Measurements from ENCODE around the gene KIZ.

The KIZ gene

DNA sequence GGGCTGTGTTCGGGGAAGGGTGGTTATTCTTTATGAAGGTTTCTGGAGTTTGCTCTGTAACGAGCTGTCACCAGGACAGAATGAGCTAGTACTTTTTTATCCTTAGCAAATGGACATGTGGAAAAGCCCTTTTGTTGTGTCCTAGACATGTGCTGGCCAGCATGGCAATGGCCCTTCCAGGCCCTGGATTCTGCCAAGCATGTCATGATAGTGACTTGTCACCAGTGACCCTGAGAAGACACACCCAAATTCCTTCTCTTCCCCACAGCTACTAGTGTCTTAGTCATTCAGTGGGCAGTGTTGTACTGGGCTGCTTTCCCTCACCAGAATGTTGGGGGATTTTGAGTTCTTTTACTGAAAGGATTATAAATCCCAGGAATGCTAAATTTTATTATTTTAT, 103.3 kb downstream of the KIZ start:
- Mint-ChIP-seq H3K27ac (no peak overlapping the region), H3K9me3 (no peaks in the 10 kb centered on the region), H3K36me3 (peaks cover 8 to 10% of the 10 kb centered on the region in 2 donors), H3K4me3 (no peak overlapping the region), H3K27me3 (no peaks in the 10 kb centered on the region), H3K4me1 (peaks cover 5 to 10% of the 10 kb centered on the region in 2 donors)
- ATAC-seq (replicated peaks), result no peak
- DNase-seq, result no peak

DNA sequence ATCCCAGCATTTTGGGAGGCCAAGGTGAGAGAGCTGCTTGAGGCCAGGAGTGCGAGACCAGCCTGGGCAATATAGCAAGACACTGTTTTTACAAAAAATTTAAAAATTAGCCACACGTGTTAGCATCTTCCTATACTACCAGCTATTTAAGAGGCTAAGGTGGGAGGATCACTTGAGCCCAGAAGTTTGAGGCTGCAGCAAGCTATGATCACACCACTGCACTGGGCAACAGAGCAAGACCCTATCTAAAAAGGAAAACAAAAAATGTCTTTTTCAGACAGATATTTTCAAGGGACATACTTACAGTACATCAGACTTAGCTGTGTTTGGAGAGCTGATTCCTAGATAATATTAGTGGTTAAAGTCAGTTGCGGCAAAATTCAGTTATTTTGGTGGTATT, 104.3 kb downstream of the KIZ start:
- H3K9me3 Mint-ChIP-seq, result no peaks in the 10 kb centered on the region
- H3K27ac Mint-ChIP-seq, result no peak overlapping the region
- peaks cover 8 to 10% of the 10 kb centered on the region in 2 donors for H3K36me3 Mint-ChIP-seq
- H3K4me3 Mint-ChIP-seq, result no peak overlapping the region
- no peak for DNase-seq
- H3K4me1 Mint-ChIP-seq, result peaks cover 5 to 10% of the 10 kb centered on the region in 2 donors
- no peaks in the 10 kb centered on the region for H3K27me3 Mint-ChIP-seq
- ATAC-seq (replicated peaks), result no peak

DNA sequence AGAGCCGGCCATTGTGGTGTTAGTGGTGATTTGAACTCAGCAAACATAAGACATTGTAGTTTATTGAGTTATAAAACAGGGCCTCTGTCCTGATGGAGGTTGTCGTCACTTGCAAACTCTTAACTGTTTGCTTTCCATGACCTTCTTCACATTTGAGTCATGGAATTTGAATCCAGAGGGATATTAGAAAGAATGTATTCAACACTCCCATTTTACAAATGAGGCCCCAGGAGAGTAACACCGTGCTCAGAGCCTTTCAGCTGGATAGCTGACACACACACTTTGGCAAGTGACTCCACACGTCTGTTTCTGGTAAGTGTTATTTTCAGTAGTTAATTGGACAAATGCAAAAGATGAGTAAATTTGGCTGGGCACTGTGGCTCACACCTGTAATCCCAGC, 104.8 kb downstream of the KIZ start:
- Mint-ChIP-seq H3K4me1 (peaks cover 5 to 11% of the 10 kb centered on the region in 2 donors), H3K9me3 (no peaks in the 10 kb centered on the region), H3K27ac (no peak overlapping the region), H3K4me3 (no peak overlapping the region), H3K27me3 (no peaks in the 10 kb centered on the region), H3K36me3 (peaks cover 8% of the 10 kb centered on the region in 2 donors)
- DNase-seq (no peak), ATAC-seq (replicated peaks) (no peak)

DNA sequence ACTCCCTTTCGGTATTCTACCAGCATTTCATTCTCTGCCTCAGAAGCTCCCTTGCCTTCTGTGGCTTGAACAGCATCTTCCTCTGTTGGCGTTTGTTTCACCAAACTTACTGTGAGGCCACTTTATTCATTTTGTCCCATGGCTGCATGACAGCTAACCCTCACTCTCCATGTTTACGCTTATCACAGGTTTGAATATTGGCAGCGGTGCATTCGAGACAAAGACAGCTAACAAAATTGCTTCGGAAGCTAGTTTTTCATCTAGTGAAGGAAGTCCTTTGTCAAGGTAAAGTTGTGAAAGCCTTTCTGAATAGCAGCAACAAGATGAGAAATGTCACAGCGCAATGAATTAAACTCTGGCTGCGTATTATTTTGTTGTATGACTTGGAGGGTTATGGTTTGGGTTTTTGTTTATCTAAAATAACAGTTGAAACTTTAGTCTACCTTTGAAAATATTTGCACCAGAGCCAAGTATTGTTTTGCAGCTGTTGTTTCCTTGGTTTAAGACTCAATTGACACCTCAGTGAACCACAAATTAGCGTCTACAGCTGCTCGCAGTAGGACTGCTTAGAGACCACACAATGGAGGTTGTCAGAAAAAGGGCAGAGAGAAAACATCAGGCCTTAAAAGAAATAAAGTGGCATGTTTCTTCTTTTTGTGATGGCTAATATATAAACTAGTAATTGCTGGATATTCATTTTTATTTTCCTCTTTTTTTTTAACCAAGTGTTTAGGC, 106.8 kb downstream of the KIZ start:
- peaks cover 9 to 12% of the 10 kb centered on the region in 2 donors for H3K36me3 Mint-ChIP-seq
- DNase-seq (no peak), ATAC-seq (replicated peaks) (no peak)
- peaks cover 5 to 16% of the 10 kb centered on the region in 2 donors for H3K4me1 Mint-ChIP-seq
- no peaks in the 10 kb centered on the region for H3K27me3 Mint-ChIP-seq
- H3K27ac Mint-ChIP-seq, result no peak overlapping the region
- no peaks in the 10 kb centered on the region for H3K9me3 Mint-ChIP-seq
- H3K4me3 Mint-ChIP-seq, result no peak overlapping the region

DNA sequence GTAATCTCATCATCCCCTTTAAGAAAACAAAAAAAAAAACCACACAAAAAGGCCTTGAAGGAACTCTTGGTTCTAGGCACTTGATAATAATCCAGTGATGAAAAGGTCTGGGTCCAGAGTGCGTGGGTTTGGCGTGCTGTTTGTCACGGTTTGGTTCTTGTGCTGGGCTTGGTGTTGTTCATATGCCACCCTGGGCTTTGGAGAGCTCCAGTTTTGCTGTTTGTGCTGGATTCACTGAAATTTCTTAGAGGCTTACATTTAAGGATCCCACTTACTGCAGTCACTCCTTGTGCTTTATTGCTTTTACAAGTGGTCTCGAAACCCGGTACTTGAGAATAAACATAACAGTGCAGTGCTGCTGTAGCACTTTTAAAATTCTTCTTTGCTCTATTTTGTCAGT, 108.4 kb downstream of the KIZ start:
- ATAC-seq (replicated peaks) (no peak), DNase-seq (no peak)
- Mint-ChIP-seq H3K9me3 (no peaks in the 10 kb centered on the region), H3K4me1 (peaks cover 0 to 6% of the 10 kb centered on the region in 2 donors), H3K27ac (no peak overlapping the region), H3K36me3 (peaks cover 12 to 14% of the 10 kb centered on the region in 2 donors), H3K4me3 (no peak overlapping the region), H3K27me3 (no peaks in the 10 kb centered on the region)

DNA sequence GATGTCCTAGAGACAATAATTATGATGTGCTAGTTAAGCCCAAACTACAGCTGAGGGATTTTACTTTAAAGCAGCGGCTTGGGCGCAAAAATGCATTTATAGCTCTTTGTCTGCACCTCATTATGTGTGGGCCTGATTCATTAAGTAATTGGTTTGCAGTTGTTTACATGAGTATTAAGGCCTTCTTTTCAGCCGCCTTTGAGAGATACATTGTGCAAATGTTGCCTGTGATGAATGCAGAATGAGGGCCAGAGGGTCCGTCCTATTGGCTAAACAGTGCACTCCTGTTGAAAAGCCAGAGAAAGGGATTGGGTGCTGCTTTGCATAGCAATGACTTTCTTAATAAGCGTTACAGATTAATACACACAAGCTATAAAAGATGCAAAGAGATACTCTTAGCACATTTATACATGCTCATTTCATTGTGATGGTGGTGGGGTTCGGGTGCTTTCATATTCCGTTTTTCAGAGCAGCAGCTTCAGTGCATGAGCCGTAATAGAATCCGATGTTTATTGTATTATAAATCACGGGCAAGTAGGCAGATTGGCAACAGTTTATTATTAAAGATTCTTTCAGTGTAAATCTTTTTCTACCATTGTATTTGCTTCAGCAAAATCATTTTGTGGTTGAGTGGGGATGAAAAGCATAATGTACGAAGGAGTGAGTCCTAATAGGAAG, 109.1 kb downstream of the KIZ start:
- ATAC-seq (replicated peaks) (no peak), DNase-seq (no peak)
- no peaks in the 10 kb centered on the region for H3K27me3 Mint-ChIP-seq
- H3K4me1 Mint-ChIP-seq, result peaks cover 0 to 6% of the 10 kb centered on the region in 2 donors
- no peaks in the 10 kb centered on the region for H3K9me3 Mint-ChIP-seq
- no peak overlapping the region for H3K27ac Mint-ChIP-seq
- H3K4me3 Mint-ChIP-seq, result no peak overlapping the region
- peaks cover 12 to 14% of the 10 kb centered on the region in 2 donors for H3K36me3 Mint-ChIP-seq

DNA sequence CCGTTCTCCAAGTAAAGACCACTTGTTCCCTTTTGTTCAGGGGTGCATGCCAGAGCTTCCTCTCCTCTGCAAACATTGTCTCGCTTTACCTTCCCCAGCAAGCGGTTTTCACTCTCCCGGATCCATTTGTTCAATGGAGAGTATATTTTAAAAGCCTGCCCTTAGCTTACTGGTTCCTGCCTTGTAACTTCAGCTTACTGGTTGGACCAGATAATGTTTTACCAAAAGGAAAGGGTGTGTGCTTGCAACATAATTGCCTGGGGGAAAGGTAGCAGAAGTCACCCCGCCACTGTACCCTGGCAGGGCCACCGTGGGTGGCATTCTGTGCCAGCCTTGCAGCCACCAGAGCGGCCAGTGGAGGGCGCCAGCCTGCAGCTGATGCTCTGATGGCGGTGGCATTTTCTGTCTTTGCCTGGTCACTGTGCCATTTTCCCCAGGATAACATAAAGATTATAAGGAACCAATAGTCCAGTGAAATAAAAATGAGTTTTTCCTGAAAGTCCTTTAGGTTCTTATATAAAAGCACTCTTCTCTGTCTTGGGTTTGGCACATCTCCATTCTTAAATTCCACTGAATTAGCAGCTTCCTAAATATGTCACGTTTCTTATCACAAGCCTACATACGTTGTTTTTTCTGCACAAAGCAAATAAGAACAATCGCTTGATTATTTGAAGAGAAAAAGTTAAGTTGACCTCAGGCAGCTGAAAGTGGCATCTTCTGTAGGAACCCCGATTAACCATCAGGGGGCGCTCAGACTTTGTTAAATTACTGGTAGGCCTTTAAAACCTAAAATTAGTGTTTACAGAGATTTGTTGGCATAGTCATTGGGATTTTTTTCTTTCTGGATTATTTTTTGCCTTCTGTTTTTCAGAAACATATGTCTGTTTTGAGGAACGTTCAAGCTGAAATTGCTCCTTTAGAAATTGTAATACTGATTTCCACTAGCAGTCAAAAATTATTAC, 109.9 kb downstream of the KIZ start:
- H3K36me3 Mint-ChIP-seq, result peaks cover 6 to 14% of the 10 kb centered on the region in 2 donors
- H3K9me3 Mint-ChIP-seq, result no peaks in the 10 kb centered on the region
- DNase-seq (peak; percentile 27), ATAC-seq (replicated peaks) (peak; percentile 79 to 83)
- H3K4me1 Mint-ChIP-seq, result peaks cover 0 to 6% of the 10 kb centered on the region in 2 donors
- no peak overlapping the region for H3K27ac Mint-ChIP-seq
- H3K4me3 Mint-ChIP-seq, result no peak overlapping the region
- no peaks in the 10 kb centered on the region for H3K27me3 Mint-ChIP-seq

DNA sequence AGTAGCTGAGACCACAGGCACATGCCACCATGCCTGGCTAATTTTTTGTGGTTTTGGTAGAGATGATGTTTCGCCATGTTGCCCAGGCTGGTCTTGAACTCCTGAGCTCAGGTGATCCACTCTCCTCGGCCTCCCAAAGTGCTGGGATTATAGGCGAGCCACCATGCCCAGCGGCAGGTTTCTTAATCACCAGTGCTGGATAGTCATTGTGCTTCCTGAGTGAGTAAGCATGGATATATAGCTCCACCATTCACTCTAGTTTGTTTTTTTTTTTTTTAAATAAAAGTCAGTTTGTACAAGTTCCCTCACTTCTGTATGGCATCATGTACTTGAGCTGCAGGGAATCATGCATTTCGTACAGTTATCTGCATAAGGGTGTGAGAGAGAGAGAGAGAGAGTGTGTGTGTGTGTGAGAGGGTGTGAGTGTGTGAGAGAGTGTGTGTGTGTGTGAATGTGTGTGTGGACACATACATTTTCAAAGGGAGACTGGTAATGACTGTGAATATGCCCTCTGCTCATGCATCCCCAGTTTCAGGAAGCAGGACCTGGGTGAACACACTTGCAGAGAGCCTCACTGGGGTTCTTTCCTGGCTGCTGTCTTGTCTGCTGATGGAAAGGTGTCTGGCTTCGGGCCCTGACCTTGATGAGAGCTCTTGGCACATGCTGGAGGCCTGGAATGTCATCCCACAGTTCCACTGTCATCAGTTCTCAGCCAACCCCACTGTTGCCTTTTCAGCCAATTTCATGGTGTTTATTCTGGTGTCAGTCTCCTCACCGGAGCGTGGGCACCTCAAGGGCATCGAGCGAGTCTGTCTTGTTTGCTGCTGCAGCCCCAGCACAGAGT, 112.3 kb downstream of the KIZ start:
- Mint-ChIP-seq H3K9me3 (no peaks in the 10 kb centered on the region), H3K36me3 (peaks cover 4 to 18% of the 10 kb centered on the region in 2 donors), H3K27me3 (no peaks in the 10 kb centered on the region), H3K4me3 (no peak overlapping the region), H3K4me1 (peaks cover 0 to 6% of the 10 kb centered on the region in 2 donors), H3K27ac (no peak overlapping the region)
- no peak for ATAC-seq (replicated peaks)
- DNase-seq, result no peak

DNA sequence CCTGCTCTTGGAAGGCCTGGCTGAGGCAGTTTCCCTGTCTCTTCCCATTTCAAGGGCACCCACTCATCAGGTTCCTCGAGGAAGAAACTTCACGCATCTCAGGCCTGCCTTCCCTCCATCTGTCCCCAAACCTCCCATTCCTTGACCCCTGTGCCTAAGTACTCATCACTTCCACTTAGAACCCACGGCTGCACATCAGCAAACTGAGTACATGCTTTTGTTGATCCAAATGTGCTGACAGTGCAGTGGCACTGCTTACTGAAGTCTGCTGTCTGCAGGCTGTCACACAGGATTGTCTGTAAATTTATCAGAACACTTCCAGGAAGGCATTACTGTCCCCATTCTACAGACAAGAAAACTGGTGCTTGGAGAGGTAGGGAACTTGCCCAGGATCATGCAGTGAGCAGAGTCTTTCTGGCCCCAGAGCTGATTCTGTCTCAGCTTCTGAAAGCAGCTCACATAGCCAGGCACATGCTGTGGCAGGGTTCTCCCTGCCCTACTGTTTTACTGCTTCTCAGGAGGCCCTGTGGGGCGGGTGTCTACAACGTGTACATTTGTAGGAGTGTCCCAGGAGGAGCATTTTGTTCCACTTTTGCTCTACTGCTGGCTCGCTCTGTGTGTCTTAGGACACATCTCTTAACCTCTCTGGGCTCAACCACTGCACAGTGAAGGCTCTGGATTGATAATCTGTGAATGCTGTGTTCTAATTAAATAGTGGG, 113.1 kb downstream of the KIZ start:
- no peaks in the 10 kb centered on the region for H3K9me3 Mint-ChIP-seq
- DNase-seq (no peak), ATAC-seq (replicated peaks) (no peak)
- H3K4me3 Mint-ChIP-seq, result no peak overlapping the region
- H3K4me1 Mint-ChIP-seq, result peaks cover 0 to 6% of the 10 kb centered on the region in 2 donors
- no peaks in the 10 kb centered on the region for H3K27me3 Mint-ChIP-seq
- peaks cover 7 to 23% of the 10 kb centered on the region in 2 donors for H3K36me3 Mint-ChIP-seq
- no peak overlapping the region for H3K27ac Mint-ChIP-seq

DNA sequence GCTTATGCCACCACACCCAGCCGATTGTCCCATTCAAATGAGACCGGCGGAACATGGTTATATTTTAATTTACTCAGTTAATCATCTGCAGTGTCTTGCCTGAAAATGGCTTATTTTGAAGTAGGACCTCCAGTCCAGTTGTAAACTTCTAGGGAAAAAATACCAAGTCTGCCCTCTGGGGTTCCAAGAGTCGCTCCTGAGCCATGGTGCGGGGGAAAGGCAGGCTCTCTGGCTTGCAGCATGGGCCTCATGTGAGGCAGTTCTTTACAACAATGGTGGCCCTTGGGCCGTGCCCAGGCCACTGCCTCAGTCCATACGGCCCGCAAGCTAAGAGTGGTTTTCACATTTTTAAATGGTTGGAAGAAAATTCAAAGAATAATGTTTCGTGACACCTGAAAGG, 114.5 kb downstream of the KIZ start:
- Mint-ChIP-seq H3K27ac (no peak overlapping the region), H3K4me3 (no peak overlapping the region), H3K36me3 (peaks cover 13 to 32% of the 10 kb centered on the region in 2 donors), H3K4me1 (peaks cover 0 to 6% of the 10 kb centered on the region in 2 donors), H3K9me3 (no peaks in the 10 kb centered on the region), H3K27me3 (no peaks in the 10 kb centered on the region)
- DNase-seq (no peak), ATAC-seq (replicated peaks) (no peak)

DNA sequence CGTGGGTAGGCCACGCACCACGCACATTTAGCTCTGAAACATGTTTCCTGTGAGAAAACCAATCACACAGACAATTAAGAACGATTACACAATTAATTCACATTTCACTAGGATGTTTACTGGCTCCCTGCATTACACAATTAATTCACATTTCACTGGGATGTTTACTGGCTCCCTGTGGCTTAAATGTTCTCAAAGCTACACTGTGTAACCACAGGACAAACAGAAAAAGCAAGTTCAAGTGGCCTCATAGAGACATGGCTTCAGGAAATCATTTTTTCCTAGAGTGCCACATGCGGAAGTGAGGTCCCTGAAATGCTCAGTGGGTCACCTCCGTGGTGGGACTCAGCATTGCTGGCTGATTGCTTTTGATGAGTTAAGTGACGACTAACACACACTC, 115.5 kb downstream of the KIZ start:
- Mint-ChIP-seq H3K4me1 (no peaks in the 10 kb centered on the region), H3K27me3 (no peaks in the 10 kb centered on the region), H3K9me3 (no peaks in the 10 kb centered on the region), H3K27ac (no peak overlapping the region), H3K4me3 (no peak overlapping the region), H3K36me3 (peaks cover 13 to 39% of the 10 kb centered on the region in 2 donors)
- no peak for ATAC-seq (replicated peaks)
- no peak for DNase-seq

DNA sequence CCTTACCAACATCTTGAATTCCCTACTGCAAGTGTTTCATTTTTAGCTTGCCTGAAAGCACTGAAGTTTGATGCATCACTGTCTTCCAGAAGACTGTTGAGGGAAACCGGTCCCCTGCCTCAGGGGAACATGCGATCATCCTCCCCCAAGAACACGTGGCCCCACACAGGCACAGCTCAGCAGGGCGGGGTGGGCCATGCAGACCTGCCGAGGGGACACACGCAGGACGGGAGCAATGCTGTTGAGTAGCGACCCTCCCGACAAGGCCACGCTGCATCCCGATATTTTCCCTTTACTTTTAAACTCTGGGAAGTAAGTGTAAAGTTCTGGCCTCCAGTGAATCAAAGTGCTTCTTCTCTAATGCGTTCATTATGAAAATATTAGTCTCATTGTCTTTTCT, 117.9 kb downstream of the KIZ start:
- H3K4me1 Mint-ChIP-seq, result no peaks in the 10 kb centered on the region
- no peaks in the 10 kb centered on the region for H3K9me3 Mint-ChIP-seq
- ATAC-seq (replicated peaks) (no peak), DNase-seq (no peak)
- H3K4me3 Mint-ChIP-seq, result no peak overlapping the region
- no peaks in the 10 kb centered on the region for H3K27me3 Mint-ChIP-seq
- peaks cover 12 to 32% of the 10 kb centered on the region in 2 donors for H3K36me3 Mint-ChIP-seq
- H3K27ac Mint-ChIP-seq, result no peak overlapping the region

DNA sequence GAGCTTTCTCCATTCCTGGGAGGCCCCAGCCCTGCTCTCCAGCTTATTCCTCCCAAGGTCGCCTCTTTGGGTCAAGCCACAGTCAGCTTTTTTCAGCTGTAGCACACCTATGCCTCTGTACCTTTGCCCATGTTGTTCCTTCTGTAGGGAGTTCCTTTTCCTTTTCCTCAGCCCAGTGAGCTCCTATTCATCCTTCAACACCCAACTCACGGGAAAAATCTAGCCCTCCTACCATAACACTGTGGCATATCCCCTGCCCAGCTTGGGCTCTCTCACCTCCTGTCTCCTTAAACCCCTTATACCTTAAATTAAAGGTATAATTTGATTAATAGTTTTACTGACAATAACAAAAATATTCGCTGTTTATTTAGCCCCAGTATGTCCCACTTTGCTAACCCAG, 118.9 kb downstream of the KIZ start:
- no peaks in the 10 kb centered on the region for H3K27me3 Mint-ChIP-seq
- DNase-seq (no peak), ATAC-seq (replicated peaks) (no peak)
- peaks cover 12 to 31% of the 10 kb centered on the region in 2 donors for H3K36me3 Mint-ChIP-seq
- H3K4me3 Mint-ChIP-seq, result no peak overlapping the region
- no peaks in the 10 kb centered on the region for H3K9me3 Mint-ChIP-seq
- no peaks in the 10 kb centered on the region for H3K4me1 Mint-ChIP-seq
- H3K27ac Mint-ChIP-seq, result no peak overlapping the region
